Measurements from ENCODE around the gene EPHA8.

The EPHA8 gene

DNA sequence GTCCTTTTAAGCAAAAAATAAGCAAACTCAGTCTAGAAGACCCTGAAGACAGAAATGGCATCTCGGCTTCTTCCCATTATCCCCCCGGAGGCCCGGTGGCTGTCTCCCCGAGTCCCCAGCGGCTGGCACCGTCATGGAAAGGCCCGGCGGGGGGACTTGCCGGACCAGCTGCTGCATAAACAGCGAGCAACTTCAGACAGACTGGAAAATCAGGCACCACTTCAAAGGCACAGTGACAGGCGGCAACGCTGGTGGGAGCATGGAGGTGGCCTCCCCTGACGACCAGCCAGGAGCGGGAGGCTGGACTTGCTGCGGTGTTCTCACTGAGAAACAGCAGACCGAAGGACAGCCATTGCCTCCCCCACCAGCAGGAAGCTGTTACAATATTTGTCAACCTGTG is 54.8 kb downstream of the EPHA8 start:
- DNase-seq (ENCODE audit: low spot score), result no peak

DNA sequence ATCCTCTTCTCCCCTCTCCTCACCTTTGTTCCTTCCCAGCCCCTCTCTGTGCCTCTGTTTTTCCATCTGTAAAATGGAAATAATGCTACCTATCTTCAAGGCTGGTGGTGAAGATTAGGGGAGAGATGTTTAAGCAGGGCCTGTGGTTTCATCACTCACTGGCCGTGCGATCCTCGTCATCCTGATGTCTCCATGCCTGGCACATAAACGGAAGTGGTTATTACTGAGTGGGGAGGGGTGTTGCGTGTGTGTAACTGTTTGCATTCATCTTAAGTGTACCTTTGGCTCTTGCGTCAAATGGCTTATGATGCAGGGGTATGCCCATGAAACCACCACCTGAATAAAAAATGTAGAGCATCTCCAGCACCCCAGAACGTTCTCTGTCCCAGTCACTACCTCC is 56.0 kb downstream of the EPHA8 start:
- DNase-seq (ENCODE audit: low spot score), result no peak

DNA sequence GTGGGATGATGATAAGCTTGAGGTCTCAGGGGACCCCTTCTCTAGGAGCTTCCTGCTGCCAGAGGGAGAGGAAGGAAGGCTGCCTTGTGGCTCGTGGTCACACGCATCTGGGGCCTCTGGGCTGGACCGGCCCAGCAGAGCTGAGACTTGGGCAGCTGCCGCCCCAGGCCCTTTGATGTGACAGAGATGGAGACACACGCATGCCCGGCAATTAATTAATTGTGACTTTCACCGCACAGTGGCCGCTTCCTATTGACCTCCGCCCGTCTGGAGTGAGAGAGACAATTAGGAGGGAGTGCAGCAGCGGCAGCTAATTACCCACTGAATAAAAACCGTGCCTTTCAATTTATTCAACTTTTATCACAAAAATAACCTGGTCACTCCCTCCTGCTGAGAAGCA is 56.5 kb downstream of the EPHA8 start:
- no peak for DNase-seq (ENCODE audit: low spot score)

DNA sequence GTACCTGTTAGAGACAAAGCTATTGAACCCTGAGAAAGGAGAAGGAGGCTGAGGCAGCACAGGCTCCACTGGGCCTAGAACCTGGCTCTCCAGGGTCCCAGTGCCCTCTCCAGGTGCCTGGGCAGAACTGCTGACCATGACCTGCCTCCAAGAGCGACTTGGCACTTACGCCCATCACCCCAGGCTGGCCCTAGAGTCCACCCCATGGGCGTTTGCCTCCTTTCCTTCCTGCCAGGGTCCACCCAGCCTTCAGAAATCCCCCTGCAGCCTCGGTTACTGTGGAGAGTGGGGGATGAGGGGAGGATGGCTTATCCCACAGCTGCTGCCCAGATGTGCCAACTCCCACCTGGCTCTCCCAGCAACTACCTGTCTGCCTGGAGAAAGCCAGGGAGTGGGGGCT is 58.5 kb downstream of the EPHA8 start:
- DNase-seq (ENCODE audit: low spot score), result no peak

DNA sequence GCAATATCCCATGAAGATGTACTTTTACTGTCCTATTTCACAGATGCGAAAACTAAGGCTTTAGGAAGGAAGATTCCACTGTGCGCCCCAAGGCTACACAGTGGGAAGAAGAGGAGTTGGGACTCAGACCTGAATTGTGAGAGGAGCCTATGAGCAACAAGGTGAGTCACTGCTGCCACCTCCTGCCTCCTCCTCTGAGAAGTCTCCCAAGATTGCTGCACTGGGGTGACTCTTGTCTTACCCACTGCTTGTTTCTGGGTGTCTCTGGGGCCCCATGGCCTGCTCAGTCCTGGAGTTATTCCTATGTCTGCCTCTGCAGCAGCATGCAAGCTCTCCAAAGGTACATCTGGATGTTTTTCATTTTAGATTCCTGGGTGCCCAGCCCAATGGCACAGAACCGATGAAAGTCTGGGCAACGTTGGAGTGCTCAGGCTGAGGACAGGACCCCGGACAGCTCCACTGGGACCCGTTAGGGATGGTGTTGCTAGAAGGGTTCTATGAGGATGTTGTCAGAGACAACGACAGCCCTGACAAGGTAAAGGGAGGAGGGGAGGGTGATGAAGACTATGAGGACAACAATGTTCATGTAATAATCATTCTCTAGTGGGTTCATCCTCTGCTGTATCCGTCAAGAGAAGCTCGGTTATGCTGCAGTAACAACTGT is 62.1 kb downstream of the EPHA8 start:
- DNase-seq (ENCODE audit: low spot score), result no peak

DNA sequence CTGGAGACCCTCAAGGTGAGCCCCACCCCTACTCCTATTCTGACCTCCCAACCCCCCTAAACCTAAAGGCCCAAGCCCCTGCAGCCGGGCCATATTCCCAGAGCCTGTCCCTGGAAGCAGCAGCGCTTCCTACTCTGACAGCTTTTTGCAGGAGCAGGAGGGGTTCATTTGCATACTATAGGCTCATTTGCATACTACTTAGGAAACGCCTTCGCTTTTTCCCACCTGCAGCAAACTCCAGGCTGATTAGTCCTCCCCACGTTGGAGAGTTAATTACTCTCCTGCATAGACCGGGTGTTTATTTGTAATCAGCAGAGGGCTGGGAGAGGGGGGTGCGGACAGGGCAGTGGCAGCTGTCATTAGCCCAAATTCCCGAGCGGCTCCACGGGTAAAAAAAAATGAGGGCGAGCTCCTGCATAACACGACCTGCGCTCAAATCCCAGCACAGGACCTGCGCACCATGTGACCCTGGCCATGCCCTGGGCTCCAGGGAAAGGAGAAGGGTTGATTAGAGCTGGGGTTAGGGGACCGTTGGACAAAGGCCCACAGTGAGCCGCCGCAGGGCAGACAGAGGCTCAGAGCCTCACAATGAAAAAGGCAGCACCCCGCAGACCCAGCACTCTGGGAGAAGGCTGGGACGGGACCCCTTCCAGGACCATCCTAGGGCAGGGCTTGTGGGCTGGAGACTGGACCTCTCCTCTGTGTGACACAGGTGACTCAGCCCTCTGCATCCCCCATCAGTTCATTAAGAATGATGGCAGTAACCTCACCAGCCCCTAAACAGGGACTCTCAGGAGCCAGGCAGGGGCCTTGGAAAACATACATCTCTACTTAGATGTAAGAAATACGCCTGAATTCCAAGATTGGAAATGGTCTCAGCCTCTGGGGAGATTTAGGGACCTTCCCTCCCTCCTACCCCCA is 63.2 kb downstream of the EPHA8 start:
- DNase-seq (ENCODE audit: low spot score), result no peak

DNA sequence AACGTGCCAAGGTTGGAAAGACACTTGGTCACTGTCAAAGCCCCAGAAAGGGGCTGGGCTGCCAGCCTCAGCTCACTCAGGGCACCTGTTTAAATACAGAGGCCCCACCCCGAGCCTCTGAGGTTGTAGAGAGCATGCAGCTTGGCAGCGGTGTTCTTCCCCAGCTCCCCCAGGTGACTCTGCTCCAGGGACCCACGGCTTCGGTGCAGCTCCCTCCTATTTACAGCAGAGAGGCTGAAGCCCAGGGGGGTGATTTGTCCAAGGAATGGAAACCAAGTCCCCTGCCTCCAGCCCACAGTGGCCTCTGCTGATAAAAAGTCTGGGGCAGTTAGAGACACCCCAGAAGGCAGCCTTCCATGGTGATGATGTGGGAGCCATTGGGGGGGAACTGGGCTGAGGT is 64.0 kb downstream of the EPHA8 start:
- DNase-seq (ENCODE audit: low spot score), result no peak

DNA sequence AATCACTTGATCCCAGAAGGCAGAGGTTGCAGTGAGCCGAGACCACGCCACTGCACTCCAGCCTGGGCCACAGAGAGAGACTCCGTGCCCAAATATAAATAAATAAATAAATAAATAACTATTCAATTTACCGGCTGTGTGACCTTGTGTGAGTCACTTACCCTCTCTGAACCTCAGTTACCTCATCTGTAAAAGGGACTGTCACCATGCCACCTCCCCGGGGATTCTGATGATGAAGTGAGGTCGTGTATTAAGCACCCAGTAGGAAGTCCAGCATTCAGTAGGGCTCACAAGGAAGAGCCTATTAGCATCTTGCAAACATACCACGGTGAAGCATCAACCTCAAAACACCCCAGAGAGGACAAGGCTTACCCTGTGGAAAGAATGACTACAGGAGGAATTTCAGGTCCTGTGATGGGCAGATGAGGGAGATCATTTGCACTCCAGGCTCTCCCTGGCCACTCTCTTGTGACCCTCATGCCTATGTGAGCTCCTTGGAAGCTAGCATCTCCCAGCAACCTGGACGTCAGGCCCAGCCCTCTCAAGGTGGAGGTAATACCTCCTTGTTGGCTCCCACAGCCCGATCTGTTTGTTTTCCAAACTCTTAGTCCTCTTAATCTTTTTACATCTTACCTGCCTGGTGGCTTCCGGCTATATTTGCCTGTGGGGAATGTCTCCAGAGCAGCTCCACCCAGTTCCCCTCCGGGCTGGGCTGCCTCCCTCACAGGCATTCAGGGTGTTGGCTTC is 65.6 kb downstream of the EPHA8 start:
- no peak for DNase-seq (ENCODE audit: low spot score)

DNA sequence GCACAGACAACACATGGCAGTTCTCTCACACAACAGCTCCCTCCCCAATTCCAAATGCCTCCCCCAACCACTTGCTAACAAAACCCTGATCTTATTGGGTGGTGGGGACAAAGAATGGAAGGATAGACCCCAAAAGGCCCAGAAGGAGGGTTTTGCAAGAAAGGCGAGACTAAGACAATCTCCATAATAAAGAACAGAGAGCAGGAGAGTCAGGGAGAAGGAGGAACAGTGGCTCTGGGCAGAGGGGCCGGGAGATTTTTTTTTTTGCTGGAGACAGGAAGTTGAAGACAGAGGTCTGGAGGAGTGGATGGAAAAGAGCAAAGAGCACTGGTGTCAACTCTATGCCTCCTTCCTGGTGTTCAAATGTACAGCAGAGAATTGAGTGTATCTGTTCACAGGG is 66.6 kb downstream of the EPHA8 start:
- no peak for DNase-seq (ENCODE audit: low spot score)

DNA sequence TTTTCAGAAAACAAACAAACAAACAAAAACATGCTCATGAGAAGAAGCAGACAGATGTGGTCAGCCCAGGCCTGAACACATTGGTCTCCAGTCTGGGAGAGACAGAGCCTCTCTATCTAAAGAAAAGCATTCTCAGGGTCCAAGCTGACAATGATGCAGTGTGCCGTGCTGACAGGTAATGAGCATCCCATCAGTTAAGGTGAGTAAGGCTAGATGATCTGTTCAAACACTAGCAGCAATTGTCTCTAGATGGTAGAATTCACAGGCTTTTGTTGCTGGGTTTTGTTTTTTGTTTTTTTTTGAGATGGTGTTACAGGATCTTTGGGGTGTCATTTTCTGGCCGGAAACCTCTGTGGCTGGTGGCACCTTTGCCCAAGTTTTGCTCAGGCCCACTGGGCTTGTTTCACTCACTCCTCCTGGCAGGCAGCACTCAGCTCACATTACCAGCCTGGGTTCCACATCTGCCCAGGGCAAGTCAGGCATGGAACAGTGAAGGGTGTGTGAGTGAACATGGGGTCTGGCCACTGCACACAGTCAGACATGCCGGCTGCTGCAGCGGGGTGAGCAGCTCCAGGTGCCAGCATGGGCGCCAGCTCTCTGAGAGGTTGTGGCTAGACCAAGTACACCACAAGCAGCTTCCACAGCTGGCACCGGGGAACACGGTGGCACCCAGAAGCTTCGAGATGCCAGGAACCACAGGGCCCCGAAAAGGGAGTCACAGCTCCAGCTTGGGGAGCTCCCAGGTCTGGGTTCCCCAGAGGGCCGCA is 70.6 kb downstream of the EPHA8 start:
- no peak for DNase-seq (ENCODE audit: low spot score)

DNA sequence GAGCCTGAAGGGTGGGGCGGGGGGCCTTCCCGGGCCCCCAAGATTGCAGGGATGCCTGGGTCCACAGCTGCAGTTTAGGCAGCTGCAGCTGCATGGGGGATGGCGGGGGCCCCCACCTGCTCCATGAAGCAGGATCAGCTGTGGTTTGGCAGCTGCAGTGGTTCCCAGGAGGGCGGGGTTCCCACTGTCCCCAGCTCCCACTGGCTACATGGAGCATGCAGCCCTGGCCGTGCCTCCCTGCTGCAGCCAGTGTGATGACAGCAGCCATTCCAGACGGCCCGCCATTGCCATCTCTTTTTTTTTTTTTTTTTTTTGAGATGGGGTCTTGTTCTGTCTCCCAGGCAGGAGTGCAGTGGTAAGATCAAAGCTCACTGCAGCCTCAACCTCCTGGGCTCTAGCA is 72.1 kb downstream of the EPHA8 start:
- no peak for DNase-seq (ENCODE audit: low spot score)

DNA sequence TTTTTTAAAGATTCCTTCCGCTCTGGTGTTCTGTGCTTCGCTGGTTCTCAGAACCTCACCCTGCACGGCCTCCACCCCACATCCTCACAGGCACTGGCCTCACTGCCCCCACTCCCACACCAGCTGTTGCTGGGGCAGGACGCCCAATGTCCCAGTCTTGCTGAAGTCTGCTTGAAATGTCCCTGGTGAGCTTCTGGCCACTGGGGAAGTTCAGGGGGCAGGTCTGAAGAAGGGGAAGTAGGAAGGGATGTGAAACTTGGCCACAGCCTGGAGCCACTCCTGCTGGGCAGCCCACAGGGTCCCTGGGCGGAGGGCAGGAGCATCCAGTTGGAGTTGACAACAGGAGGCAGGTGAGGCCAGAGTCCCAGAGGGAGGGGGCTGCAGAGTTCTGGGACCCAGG is 73.1 kb downstream of the EPHA8 start, which contains the start of gene C1QA:
Gene C1QA (plus strand): TSS at position 276 of the 400 bp plus-strand sequence. CDS start 989 bp downstream, outside the sequence.
- no peak for DNase-seq (ENCODE audit: low spot score)

DNA sequence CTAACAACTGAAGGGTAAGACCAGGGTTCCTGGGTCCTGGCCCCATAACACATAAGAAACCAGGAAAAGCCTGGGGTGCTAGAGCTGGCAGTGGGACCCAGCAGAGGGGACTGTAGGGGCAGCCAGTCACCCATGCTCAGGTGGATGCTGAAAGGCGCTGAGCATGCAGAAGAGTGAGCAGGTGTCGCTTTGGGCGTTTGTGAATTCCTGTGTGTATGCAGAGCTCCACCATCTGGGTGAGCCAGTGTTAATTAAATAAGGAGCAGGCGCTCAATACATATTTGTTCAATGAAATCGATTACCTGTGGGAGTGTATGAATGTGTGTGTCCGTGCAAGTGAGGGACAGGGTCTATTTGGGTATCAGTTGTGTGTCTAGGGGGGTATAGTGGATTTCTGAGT is 73.6 kb downstream of the EPHA8 start:
- no peak for DNase-seq (ENCODE audit: low spot score)

DNA sequence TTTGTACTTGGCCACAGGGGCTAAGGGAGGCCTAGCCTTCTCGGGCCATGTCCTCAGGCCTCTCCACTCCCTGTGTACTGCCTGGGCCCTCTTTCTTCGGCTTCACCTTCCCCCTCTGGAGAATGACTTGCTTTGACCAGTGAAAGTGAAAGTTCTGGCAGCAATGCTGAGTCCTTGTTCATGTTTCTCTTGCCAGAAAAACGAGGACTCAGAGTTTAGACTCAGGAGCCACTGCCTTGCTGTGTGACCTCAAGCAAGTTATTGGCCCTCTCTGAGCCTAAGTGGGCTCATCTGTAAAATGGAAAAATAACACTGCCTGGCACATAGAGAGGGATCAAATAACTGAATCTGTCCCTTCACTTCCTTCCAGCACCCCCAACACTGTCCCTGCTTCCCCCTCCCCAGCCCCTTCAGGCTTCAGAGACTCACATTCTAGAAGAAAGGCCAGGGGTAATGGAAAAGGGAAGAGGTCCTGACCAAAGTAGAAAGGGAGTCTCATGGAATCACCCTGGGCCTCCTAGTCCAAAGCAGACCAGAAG is 74.7 kb downstream of the EPHA8 start:
- DNase-seq (ENCODE audit: low spot score), result no peak

DNA sequence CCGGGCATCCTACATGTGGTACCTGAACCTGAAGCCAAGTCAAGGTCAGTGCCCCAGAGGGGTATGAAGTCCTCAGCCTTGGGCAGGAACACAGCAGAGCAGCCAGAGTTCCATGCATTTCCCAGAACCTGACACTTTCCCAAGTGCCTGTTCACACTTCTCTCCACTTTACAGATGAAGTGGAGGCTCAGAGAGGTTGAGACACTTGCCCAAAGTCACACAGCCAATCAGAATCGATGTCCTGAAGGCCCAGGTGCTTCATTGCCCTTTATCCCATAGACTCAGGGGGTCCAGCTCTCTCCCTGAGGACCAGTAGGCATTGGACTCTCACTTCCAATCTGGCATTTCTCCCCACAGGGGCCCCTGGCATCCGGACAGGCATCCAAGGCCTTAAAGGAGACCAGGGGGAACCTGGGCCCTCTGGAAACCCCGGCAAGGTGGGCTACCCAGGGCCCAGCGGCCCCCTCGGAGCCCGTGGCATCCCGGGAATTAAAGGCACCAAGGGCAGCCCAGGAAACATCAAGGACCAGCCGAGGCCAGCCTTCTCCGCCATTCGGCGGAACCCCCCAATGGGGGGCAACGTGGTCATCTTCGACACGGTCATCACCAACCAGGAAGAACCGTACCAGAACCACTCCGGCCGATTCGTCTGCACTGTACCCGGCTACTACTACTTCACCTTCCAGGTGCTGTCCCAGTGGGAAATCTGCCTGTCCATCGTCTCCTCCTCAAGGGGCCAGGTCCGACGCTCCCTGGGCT is 75.4 kb downstream of the EPHA8 start:
- no peak for DNase-seq (ENCODE audit: low spot score)

DNA sequence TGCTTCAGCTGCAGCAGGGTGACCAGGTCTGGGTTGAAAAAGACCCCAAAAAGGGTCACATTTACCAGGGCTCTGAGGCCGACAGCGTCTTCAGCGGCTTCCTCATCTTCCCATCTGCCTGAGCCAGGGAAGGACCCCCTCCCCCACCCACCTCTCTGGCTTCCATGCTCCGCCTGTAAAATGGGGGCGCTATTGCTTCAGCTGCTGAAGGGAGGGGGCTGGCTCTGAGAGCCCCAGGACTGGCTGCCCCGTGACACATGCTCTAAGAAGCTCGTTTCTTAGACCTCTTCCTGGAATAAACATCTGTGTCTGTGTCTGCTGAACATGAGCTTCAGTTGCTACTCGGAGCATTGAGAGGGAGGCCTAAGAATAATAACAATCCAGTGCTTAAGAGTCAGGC is 76.0 kb downstream of the EPHA8 start:
- no peak for DNase-seq (ENCODE audit: low spot score)

DNA sequence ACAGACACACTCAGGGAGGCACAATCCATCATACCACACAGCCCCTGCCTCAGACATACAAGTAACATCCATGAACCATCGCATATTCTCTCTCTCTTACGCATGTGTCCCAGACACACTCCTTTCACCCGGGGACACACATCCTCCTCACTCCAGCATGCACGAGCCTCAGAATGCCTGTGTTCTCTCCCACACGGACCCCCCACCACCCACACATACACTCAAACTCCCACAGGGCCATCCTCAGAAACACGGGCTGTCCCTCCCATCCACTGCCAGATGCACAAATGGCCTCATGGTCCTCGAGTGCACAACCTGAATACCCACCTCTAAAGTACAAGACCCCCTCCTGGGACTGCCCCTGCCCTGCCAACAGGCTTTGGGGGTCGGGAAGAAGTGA is 78.0 kb downstream of the EPHA8 start:
- DNase-seq (ENCODE audit: low spot score), result no peak

DNA sequence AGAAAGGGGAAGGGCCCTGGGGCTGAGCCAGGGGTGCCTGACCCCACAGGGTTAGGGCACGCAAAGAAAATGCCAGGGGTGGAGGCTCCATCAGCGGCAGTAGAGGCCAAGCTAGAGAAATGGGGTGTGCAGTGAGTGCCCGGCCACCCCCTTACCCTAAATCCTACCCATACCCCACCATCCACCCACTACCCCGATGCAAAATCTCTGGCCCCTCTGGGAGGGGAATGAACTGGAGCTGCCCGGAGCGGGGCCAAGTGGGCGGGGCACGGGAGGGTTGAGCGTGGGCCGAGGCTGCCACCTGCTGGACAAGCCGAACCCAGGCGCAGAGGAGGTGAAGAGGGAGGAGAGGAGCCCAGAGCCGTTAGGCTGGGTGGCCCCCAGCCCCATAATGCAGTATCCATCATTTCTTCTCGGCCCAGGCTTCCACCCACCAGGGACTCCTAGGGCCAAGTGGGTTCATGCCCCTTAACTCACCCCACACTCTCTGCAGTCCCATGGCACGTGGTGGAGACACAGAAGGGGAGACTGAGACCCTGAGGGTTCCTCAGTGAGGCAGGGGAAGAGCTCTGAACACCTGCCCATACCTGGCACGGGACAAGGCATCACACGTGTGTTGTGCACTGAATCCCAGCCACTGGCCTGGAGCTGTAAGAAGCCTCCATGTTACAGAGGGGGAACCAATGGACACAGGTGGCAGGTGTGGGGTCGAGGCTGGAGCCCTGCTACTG is 78.8 kb downstream of the EPHA8 start:
- peak; percentile 65 for DNase-seq (ENCODE audit: low spot score)

DNA sequence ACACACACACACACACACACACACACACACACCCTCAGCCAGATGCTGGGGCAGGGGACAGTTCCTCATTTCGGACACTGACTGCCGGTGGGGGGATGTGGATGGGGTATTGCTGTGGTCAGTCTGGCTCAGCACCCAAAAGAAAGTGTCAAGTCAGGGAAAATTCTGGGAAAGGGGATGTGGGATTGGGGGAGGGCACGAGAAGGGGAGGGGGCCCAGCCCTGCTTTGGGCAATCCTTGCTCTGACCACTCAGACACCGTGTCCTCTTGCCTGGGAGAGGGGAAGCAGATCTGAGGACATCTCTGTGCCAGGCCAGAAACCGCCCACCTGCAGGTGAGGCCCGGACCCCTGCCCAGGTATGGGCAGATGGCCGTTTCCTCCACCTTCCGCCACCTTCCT is 80.1 kb downstream of the EPHA8 start, which contains the start of gene C1QC:
Gene C1QC (plus strand): TSS at position 253 of the 400 bp plus-strand sequence. CDS start 391 bp downstream, outside the sequence.
- DNase-seq (ENCODE audit: low spot score), result no peak

DNA sequence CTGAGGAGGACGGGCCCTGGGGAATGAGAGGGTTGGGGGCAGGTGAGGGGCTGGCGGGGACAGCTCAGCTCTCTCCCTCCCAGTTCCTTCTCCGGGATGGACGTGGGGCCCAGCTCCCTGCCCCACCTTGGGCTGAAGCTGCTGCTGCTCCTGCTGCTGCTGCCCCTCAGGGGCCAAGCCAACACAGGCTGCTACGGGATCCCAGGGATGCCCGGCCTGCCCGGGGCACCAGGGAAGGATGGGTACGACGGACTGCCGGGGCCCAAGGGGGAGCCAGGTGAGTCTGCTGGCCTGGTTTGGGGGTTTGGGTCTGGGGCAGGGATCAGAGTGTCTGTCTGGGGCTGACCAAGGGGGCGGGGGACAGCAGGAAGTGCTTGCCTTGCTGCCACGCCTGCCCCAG is 80.6 kb downstream of the EPHA8 start:
- no peak for DNase-seq (ENCODE audit: low spot score)
